Skeletal muscle cell (primary cell): Measurements from ENCODE around the gene CXCR5.

Source experiments
- DNase-seq: peaks from one replicate; pipeline ENCODE4 v3.0.0-alpha.2; 2010; ENCODE audit warnings: low read depth
- H3K4me3 ChIP-seq: 2 replicates; pipeline ENCODE4 v1.5.1; 2011; ENCODE audit warnings: low read depth, mild to moderate bottlenecking, control low read depth, low read length, moderate library complexity

CXCR5 gene

GRCh38 chr11:118896472-118896913 is 12.8 kb downstream of the CXCR5 start:
- no peak for DNase-seq
- no peak overlapping the region for H3K4me3 ChIP-seq

GRCh38 chr11:118896921-118897591 is 13.4 kb downstream of the CXCR5 start:
- DNase-seq: no peak

GRCh38 chr11:118897721-118898310 is 14.1 kb downstream of the CXCR5 start:
- no peak for DNase-seq
- no peak overlapping the region for H3K4me3 ChIP-seq

More at GRCh38 chr11:118896921-118897591, 13.4 kb downstream of the CXCR5 start:
- no peak overlapping the region for H3K4me3 ChIP-seq

- DNase-seq: no peak
Measured at GRCh38 chr11:118898400-118899295, 15.0 kb downstream of the CXCR5 start.

GRCh38 chr11:118899296-118899688 is 15.6 kb downstream of the CXCR5 start:
- no peak for DNase-seq
- H3K4me3 ChIP-seq: no peak overlapping the region

More at GRCh38 chr11:118898400-118899295, 15.0 kb downstream of the CXCR5 start:
- H3K4me3 ChIP-seq: no peak overlapping the region

GRCh38 chr11:118899706-118900360 is 16.1 kb downstream of the CXCR5 start:
- H3K4me3 ChIP-seq: no peak overlapping the region
- no peak for DNase-seq

GRCh38 chr11:118900535-118901384 is 17.1 kb downstream of the CXCR5 start:
- no peak for DNase-seq

GRCh38 chr11:118901494-118902335 is 18.0 kb downstream of the CXCR5 start:
- DNase-seq: no peak
- H3K4me3 ChIP-seq: no peak overlapping the region

More at GRCh38 chr11:118900535-118901384, 17.1 kb downstream of the CXCR5 start:
- H3K4me3 ChIP-seq: no peak overlapping the region

GRCh38 chr11:118902336-118903203 is 18.9 kb downstream of the CXCR5 start:
- DNase-seq: no peak
- H3K4me3 ChIP-seq: no peak overlapping the region

- no peak overlapping the region for H3K4me3 ChIP-seq
- DNase-seq: no peak
Measured at GRCh38 chr11:118903204-118904015, 19.7 kb downstream of the CXCR5 start.

- no peak overlapping the region for H3K4me3 ChIP-seq
- no peak for DNase-seq
Measured at GRCh38 chr11:118907051-118908042, 23.7 kb downstream of the CXCR5 start.

GRCh38 chr11:118908264-118908663 is 24.6 kb downstream of the CXCR5 start:
- H3K4me3 ChIP-seq: no peak overlapping the region
- DNase-seq: no peak

- peak overlapping the region; percentile 42 for H3K4me3 ChIP-seq
- peak; percentile 85 for DNase-seq
Measured at GRCh38 chr11:118908901-118909618, 25.4 kb downstream of the CXCR5 start.

- H3K4me3 ChIP-seq: peak overlapping the region; percentile 42
- DNase-seq: no peak
Measured at GRCh38 chr11:118909619-118910308, 26.1 kb downstream of the CXCR5 start.
